ENCODE results near the gene CHST15. TPM values are rescaled to one million over a fixed set of nuclear protein-coding genes. Genes with fewer than 3 reads are reported as not detected.

The CHST15 gene
- total and polyA plus RNA-seq, 2 of the 13 experiments (the other 11 are each of a cell fraction or from before 2014, with no cell fraction given): 1.4 to 94.7 TPM

GRCh38 chr10:124092860-124093773 lies at the start of gene CHST15 (continued):
- TF ChIP-seq, protein P1, sequence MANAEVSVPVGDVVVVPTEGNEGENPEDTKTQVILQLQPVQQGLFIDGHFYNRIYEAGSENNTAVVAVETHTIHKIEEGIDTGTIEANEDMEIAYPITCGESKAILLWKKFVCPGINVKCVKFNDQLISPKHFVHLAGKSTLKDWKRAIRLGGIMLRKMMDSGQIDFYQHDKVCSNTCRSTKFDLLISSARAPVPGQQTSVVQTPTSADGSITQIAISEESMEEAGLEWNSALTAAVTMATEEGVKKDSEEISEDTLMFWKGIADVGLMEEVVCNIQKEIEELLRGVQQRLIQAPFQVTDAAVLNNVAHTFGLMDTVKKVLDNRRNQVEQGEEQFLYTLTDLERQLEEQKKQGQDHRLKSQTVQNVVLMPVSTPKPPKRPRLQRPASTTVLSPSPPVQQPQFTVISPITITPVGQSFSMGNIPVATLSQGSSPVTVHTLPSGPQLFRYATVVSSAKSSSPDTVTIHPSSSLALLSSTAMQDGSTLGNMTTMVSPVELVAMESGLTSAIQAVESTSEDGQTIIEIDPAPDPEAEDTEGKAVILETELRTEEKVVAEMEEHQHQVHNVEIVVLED (CRISPR knock-in tag; IDR thresholded peaks at IDR 0.05; ENCODE audit: borderline replicate concordance): no peak
- TF ChIP-seq HNRNPLL (IDR thresholded peaks at IDR 0.05; ENCODE audit: low read depth, low read length, poor library complexity, severe bottlenecking) (peak; percentile 12), ZNF790 (CRISPR knock-in tag; IDR thresholded peaks at IDR 0.05; ENCODE audit: borderline replicate concordance) (peak; percentile 23; the same call in 1 of the 2 replicates), NFIB (CRISPR knock-in tag; IDR thresholded peaks at IDR 0.05; ENCODE audit: borderline replicate concordance) (no peak), YY1 (IDR thresholded peaks at IDR 0.05; ENCODE audit: insufficient read depth, insufficient replicate concordance, low read depth, low read length) (no peak), PTBP1 (IDR thresholded peaks at IDR 0.05; ENCODE audit: low read depth, low read length, poor library complexity, severe bottlenecking) (no peak), ZNF788 (CRISPR knock-in tag; IDR thresholded peaks at IDR 0.05; ENCODE audit: borderline replicate concordance) (no peak), HNF4G (IDR thresholded peaks at IDR 0.05; ENCODE audit: borderline replicate concordance, low read depth, low read length) (no peak), HNF4G (CRISPR knock-in tag; IDR thresholded peaks at IDR 0.05; ENCODE audit: borderline replicate concordance, low read depth) (no peak), ELF3 (CRISPR knock-in tag; IDR thresholded peaks at IDR 0.05) (no peak), MAZ (IDR thresholded peaks at IDR 0.05; ENCODE audit: borderline replicate concordance, low read depth, low read length) (peak; percentile 79; the same call in 1 of the 2 replicates), MAZ (CRISPR knock-in tag; IDR thresholded peaks at IDR 0.05; ENCODE audit: low read depth) (no peak), ZNF564 (CRISPR knock-in tag; IDR thresholded peaks at IDR 0.05) (no peak), ZNF205 (CRISPR knock-in tag; IDR thresholded peaks at IDR 0.05) (no peak), ZNF746 (CRISPR knock-in tag; IDR thresholded peaks at IDR 0.05) (no peak), ZFP90 (CRISPR knock-in tag; IDR thresholded peaks at IDR 0.05; ENCODE audit: borderline replicate concordance) (0 out of 2 replicates have a peak, but pooled peaks have one; percentile 59), ZNF652 (CRISPR knock-in tag; IDR thresholded peaks at IDR 0.05; ENCODE audit: borderline replicate concordance, low read depth) (no peak)
- TF ChIP-seq, protein P2, sequence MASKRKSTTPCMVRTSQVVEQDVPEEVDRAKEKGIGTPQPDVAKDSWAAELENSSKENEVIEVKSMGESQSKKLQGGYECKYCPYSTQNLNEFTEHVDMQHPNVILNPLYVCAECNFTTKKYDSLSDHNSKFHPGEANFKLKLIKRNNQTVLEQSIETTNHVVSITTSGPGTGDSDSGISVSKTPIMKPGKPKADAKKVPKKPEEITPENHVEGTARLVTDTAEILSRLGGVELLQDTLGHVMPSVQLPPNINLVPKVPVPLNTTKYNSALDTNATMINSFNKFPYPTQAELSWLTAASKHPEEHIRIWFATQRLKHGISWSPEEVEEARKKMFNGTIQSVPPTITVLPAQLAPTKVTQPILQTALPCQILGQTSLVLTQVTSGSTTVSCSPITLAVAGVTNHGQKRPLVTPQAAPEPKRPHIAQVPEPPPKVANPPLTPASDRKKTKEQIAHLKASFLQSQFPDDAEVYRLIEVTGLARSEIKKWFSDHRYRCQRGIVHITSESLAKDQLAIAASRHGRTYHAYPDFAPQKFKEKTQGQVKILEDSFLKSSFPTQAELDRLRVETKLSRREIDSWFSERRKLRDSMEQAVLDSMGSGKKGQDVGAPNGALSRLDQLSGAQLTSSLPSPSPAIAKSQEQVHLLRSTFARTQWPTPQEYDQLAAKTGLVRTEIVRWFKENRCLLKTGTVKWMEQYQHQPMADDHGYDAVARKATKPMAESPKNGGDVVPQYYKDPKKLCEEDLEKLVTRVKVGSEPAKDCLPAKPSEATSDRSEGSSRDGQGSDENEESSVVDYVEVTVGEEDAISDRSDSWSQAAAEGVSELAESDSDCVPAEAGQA (IDR thresholded peaks at IDR 0.05; ENCODE audit: low read depth): no peak
- TF ChIP-seq, protein P2 (CRISPR knock-in tag; IDR thresholded peaks at IDR 0.05; ENCODE audit: borderline replicate concordance): no peak
- TF ChIP-seq, protein P3, sequence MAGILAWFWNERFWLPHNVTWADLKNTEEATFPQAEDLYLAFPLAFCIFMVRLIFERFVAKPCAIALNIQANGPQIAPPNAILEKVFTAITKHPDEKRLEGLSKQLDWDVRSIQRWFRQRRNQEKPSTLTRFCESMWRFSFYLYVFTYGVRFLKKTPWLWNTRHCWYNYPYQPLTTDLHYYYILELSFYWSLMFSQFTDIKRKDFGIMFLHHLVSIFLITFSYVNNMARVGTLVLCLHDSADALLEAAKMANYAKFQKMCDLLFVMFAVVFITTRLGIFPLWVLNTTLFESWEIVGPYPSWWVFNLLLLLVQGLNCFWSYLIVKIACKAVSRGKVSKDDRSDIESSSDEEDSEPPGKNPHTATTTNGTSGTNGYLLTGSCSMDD (CRISPR knock-in tag; IDR thresholded peaks at IDR 0.05): no peak

Measured in HepG2 (cell line).